SK-MEL-5 (cell line): ENCODE measurements around the gene A2ML1. TPM values are rescaled to one million over a fixed set of nuclear protein-coding genes. Genes with fewer than 3 reads are reported as not detected.
"Not testable (repeated sequence)": the region's sequence is repeated elsewhere in the genome, so short reads cannot be mapped to it uniquely, and the experiment has no call there.

Source experiments
- DNase-seq: peaks from one replicate; pipeline ENCODE4 v3.0.0-alpha.2; 2016; ENCODE audit warnings: low read depth, low spot score
- in situ Hi-C: cut with HindIII; loops from 2 replicates; pipeline ENCODE4 v1.10.0; 2016; ENCODE audit warnings: low sequenced_read_pairs, high pct_unique_total_duplicates, low pct_unique_long_range_greater_than_20kb
- total RNA-seq: library from RNA; depleted of rRNA; stranded (reverse); fragments of >200 nt; shearing (Covaris generic); gene quantifications from 2 replicates; pipeline ENCODE4 v1.2.3, GENCODE V29; 2014

A2ML1 gene
- total RNA-seq, 1 experiment from 2014 or later: 0.32 TPM

DNA sequence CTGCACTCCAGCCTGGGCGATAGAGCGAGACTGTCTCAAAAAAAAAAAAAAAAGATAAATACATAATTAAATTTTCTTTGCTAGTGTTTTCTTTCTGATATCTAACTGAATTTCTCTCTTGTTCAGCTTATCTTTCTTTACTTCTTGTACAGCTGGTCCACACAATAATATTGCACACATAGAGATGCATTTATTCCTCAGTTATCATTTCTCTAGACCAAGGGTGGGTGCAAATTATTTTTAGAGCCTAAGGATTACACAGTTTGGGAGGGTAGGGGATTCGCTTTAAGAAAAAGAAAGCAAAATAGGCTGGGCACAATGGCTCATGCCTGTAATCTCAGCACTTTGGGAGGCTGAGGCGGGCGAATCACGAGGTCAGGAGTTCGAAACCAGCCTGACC is 17.9 kb downstream of the A2ML1 start:
- in situ Hi-C loops: no loop called here
- DNase-seq: no peak

DNA sequence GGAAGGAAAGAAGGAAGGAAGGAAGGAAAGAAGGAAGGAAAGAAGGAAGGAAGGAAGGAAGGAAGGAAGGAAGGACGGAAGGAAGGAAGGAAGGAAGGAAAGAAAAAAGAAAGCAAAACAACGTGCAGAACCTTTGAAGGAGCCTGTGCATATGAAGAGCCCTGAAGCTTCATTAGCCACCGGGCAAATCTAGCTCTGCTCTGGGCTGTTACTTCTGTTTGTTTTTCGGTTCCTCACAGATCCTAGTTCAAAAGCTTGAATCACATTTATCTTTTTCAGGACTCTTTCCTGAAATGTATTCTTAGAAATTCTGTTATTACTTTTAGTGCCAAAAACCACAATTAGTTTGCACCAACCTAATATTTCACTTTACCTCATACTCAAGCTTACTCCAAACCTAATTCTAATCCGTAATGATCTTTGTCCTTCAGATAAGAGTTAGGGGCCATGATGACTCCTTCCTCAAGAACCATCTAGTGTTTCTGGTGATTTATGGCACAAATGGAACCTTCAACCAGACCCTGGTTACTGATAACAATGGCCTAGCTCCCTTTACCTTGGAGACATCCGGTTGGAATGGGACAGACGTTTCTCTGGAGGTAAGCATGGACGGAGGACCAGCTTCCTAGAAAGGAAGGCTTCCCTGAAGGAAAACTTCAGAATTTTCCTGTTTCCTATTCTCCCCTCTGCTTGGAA is 18.7 kb downstream of the A2ML1 start:
- no peak for DNase-seq
- in situ Hi-C loops: no loop called here

DNA sequence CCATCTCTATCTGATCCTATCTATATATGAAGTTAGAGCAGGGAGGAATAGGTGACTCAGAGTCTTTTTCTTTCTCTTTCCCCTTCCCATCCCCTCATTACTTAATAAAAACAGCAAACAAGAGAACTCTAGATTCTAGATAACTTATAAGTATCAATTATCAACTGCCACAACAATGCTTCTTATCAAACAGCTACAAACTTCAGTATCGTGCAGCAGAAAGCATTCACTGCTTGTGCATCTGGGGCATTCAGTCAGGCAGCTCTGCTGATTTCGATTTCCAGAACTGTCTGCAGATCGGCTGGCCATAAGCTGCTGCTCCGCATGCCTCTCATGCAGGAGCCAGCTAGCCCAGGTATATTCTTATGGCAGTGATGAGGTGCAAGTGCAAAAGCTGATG is 19.4 kb downstream of the A2ML1 start:
- in situ Hi-C loops: no loop called here
- DNase-seq: no peak

DNA sequence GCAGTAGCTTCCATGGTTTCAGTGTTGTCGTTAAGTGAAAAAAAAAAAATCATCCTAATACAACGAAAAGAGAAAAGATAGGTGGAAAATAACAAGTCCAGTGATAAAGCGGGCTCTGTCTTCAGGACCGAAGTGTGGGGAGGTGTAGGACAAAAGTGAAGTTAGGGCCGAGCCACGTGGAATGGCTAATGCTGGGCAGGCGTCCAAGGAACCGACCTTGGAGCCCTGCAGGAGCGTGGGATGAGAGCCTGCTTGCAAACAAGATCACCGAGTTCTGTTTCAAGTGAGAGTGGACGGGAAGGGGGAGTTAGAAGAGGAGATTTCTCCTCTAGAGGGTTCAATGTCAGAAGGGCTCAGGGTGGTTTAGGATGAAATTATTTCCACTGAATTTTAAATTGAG is 22.2 kb downstream of the A2ML1 start:
- DNase-seq: peak; percentile 42
- in situ Hi-C loops: no loop called here

DNA sequence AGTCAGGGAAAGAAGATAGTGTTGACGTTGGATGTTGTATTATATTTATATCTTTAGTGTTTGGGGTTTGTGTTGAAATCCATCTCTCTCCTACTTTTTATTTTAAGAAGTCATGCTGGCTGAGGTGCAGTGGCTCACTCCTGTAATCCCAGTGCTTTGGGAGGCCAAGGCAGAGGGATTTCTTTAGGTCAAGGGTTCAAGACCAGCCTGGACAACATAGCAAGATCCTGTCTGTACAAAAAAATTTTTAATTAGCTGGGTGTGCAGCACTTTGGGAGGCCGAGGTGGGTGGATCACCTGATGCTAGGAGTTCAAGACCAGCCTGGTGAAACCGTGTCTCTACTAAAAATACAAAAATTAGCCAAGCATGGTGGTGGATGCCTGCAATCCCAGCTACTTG is 23.9 kb downstream of the A2ML1 start:
- in situ Hi-C loops: no loop called here
- DNase-seq: no peak

DNA sequence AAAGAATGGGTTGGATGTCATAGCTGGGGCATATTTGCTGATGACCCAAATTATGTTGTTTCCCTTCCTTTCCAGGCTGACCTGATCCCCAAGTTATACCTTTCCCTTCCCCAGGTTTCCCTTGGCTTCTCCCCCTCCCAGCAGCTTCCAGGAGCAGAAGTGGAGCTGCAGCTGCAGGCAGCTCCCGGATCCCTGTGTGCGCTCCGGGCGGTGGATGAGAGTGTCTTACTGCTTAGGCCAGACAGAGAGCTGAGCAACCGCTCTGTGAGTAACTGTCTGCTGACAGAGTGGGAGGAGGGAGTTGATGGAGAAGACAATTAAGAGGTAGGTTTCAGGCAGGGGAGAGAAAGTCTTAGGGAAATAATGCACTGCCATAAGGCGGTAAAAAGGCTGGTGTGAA is 25.0 kb downstream of the A2ML1 start:
- in situ Hi-C loops: no loop called here
- no peak for DNase-seq

DNA sequence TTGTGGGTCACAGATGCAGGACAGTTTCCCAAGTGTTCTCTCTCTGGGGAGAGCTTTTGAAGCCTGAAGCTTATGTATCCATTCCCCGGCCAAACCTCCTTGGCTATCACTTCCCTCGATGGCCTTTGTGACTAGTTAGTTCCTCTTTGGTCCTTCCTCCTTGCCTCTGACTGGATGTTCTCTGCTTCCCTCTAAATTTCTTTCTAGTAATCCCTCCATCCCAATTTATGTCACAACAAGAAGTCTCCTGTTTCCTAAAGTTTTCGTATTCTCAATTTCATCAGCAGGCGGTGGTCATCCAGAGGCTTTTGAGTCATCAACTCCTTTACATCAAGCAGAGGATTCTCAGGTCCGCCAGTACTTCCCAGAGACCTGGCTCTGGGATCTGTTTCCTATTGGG is 27.5 kb downstream of the A2ML1 start:
- in situ Hi-C loops: no loop called here
- no peak for DNase-seq

DNA sequence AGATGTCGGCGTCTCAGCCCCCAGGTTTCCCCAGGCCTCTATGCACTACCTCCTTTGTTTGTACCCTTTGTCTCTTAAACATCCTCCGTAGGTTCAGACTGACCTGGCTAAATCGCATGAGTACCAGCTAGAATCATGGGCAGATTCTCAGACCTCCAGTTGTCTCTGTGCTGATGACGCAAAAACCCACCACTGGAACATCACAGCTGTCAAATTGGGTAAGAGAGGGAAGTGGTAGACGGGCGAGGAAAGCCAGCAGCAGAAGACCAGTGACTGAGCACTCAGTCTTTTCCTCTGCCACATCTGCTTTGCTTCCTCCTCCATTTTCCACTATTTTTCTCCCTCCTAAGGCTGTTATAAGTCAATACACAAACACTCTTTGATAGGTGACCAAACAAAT is 29.7 kb downstream of the A2ML1 start:
- in situ Hi-C loops: no loop called here
- no peak for DNase-seq

DNA sequence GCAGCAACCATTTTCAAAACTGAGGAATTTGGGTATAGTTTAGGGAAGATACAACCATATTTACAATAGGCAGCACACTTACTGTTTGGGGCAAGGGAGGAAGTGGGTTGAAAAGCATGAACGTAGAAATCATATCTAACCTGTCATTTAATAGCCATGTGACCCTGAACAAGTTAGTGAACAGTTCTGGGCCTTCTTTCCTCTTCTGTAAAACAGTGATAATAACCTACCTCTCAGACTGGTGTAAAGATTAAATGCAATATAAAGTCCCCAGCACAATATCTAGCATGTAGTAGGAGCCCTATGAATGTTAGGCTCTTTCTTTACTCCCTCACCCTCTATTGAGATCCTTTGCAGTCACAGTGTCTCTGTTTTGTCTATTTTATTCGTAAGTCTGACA is 33.5 kb downstream of the A2ML1 start:
- in situ Hi-C loops: no loop called here
- no peak for DNase-seq

DNA sequence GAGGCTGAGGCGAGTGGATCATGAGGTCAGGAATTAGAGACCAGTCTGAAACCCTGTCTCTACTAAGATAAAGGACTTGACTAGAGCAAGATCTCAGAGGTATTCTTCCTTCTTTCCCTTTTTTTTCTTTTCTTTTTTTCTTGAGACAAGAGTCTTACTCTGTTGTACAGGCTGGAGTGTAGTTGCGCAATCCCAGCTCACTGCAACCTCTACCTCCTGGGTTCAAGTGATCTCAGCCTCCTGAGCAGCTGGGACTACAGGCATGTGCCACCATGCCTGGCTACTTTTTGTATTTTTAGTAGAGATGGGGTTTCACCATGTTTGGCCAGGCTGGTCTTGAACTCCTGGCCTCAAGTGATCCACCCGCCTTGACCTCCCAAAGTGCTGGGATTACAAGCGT is 37.0 kb downstream of the A2ML1 start:
- in situ Hi-C loops, DNase-seq: not testable (repeated sequence)

DNA sequence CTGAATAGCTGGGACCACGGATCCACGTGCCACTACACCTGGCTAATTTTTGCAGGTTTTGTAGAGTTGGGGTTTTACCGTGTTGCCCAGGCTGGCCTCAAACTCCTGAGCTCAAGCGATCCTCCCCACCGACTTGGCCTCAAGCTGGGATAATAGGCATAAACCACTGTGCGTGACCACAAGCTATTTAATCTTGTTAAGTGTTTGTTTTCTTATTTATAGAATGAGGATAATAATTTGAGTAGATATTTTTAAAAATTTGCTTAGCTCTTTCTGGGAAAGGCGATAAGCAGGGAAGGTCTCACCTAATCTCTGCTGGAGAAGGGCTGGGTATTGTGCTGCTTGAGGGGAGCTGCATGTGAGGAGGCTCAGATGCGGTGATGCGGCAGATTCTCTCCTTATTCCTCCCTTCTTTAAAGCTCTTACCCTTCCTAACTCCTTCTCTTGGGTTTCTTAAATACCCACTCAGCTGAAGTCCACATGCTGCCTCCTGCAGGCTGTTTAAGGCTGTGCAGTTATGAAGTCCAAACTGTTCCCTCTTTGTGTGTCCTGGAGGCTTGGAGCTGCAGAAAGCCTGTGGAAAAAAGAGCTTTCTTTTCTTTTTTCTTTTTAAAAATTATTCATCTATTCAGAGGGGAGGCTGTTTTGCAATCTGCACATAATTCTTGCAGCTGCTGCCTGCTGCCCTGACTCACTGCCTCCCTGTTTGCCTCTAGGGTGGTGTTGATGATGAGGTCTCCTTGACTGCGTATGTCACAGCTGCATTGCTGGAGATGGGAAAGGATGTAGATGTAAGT is 37.9 kb downstream of the A2ML1 start:
- DNase-seq: peak; percentile 83
- in situ Hi-C loops: no loop called here

DNA sequence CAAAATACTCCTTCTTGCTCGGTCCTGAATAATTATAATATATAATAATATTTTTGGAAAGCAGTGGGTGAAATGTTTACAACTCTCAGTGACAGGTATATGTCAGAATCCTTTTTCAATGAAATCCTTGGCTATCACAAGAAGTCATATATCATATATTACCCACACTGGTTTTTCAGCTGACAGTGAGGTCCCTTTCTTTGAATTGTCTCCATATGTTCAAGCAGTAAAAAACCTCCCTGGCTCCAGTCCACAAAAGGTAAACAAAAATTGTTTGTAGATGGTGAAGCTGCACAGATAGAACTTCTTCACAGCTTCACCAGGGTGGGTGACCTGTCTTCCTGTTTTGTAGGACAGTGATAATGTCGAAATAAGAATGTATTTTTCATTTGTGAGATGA is 44.0 kb downstream of the A2ML1 start:
- in situ Hi-C loops: no loop called here
- no peak for DNase-seq

DNA sequence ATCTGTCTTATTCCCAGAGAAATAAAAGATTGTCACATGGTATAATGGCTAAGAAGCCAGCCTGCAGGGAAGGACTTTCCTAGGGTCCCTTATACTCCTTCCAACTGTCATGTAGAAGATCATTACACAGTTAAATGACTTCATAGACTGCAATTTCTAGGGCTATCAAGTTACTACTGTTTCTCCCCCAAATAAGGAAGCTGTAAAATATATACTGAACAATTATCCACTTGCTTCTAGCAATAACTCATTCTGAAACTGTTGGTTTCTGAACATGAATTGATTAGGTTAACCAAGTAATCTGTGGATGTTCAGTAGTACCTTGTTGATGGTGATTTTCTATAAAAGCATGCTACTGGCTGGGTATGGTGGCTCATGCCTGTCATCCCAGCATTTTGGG is 44.6 kb downstream of the A2ML1 start:
- in situ Hi-C loops: no loop called here
- no peak for DNase-seq

DNA sequence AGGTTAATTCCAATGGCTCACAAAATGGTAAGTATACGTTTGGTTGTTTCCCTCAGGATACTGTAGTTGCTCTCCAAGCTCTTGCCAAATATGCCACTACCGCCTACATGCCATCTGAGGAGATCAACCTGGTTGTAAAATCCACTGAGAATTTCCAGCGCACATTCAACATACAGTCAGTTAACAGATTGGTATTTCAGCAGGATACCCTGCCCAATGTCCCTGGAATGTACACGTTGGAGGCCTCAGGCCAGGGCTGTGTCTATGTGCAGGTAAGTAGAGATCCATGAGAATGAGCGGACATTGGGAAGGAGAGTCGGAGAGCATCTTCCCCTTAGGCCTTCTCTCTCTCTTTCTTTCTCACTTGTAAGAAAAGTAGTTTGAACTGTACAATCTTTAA is 45.4 kb downstream of the A2ML1 start:
- DNase-seq: no peak
- in situ Hi-C loops: no loop called here

DNA sequence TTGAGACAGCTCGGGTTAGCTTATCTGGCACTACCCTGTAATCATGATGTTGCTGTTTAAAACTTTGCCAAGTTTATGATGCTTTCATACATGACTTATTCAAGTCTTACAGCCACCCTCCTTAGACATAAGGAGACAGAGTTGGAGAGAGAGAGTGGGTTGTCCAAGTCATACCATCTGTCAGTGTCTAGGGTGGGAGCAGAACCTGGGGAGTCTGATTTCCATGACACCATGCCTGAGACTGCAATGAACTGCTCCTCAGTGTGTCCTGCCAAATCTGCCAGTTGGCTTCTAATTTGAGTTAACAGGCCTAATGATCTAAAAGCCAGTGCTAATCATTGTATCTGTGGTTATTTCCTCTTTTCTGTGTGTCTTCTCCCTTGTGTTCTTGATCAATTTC is 48.2 kb downstream of the A2ML1 start:
- in situ Hi-C loops: no loop called here
- no peak for DNase-seq

DNA sequence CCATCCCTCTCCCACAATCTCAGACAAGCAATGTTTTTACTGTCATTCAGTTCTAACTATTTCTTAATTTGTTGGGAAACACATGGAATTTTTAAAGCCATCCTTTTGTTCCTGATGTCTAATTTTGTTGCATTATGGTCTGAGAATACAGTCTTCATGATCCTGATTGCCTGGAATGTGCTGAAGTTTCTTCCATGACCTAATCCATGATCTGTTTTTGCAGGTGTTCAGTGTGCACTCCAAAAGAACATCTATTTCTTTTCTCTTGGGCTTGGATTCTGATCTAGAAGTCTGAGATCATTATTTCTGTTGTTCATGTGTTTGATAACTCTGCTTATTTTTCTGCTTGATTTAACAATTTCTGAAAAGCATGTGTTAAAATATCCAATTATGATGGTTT is 48.6 kb downstream of the A2ML1 start:
- in situ Hi-C loops: no loop called here
- no peak for DNase-seq

DNA sequence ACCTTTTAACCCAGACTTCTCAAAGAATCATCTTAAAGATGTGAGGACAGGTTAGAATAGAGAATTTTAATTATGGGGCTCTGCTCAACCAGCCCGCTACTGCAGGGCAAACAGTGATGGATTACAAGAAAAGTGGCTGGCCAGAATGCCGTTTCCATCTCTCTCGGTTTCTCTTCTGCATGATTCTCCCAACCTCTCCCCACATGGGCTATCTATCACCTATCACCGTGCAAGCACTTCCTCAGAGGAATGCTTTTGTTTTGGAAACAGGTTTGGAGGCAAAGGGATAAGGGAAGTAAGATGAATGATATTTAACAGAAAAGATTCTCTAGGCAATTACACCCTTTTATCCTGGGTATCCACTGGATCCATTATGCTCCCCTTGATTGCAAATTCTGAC is 54.5 kb downstream of the A2ML1 start:
- in situ Hi-C loops: no loop called here
- no peak for DNase-seq

DNA sequence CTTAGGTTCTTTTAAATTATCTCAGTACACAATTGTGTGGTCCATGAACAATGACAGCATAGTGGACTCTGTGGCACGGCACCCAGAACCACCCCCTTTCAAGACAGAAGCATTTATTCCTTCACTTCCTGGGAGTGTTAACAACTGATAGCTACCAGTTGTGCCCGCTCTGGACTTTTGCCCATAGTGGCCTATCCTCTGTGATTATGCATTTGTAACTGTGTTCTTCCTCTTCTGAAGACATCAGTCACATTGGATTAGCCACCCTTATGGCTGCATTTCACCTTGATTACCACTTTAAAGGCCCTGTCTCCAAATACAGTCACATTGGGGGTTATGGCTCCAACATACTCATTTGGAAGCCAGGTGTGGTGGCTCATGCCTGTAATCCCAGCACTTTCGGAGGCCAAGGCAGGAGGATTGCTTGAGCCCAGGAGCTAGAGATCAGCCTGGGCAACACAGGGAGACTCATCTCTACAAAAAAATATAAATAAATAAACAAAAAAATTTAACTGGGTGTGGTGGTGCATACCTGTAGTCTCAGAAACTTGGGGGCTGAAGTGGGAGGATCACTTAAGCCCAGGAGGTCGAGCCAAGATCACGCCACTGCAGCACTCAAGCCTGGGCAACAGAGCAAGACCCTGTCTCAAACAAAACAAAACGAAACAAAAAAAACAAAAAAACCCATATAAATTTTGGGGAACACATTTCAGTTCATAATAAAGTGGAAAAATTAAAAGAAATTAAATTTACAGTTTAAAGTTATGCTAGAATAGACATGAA is 64.3 kb downstream of the A2ML1 start:
- in situ Hi-C loops: no loop called here
- no peak for DNase-seq

DNA sequence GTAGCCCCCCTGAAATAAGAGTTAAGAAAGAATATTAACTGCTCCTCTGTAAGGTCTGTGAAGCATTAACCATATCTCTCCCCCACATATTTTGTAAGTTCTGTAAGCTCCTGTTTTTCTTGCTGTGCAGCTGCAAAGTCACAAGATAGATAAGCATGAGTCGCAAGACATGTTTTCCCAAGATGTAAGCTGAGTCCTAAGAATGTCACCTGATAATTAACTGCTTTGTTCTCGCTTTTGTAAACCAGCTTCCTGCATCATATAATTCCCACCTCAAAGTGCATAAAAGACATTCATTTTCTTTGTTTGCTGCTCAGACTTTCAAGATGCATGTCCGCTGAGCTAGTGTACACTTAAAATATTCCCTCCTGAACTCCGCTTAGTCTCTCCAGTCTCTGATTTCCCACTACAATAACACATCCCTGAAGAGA is 64.9 kb downstream of the A2ML1 start:
- peak; percentile 23 for DNase-seq
- in situ Hi-C loops: no loop called here
